GM13977 (cell line): ENCODE results near the gene CCDC83.

Experiments
- DNase-seq: peaks from one replicate; pipeline ENCODE4 v3.0.0; 2012; ENCODE audit warnings: low spot score
- in situ Hi-C: fragments of 300-500 bp; cut with MboI; formaldehyde crosslinking; loops from one replicate; pipeline ENCODE4 v1.12.0; 2022; ENCODE audit warnings: low sequenced_read_pairs, low pct_unique_long_range_greater_than_20kb, mixed read lengths, inconsistent platforms; ENCODE audit not compliant: unreplicated experiment
- TF ChIP-seq, protein P1 (sequence below): IDR thresholded peaks from 2 replicates; pipeline ENCODE4 v1.5.1; 2012; ENCODE audit warnings: mild to moderate bottlenecking, control low read depth; ENCODE audit not compliant: insufficient read depth; ENCODE audit errors: extremely low read depth, missing control alignments

CCDC83 gene

DNA sequence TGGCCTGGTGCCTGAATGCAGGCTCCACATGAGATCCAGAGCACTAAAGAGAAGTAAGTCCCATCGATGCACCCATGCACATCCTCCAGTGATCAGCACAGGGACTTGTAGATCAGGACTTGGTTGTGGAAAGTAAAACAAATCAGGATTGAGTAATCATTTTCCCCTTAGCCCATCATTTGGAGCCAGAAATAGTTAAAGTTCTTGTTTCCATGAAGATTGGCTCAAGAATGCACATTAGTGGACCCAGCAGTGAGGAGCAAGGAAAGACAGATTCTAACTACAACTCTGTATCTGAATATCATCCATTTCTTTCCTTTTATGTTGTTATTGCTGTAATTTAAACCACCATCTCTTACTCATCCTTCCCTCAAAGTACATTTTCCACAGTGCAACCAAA, 19.1 kb downstream of the CCDC83 start:
- in situ Hi-C loops, result loop anchor here (25.0 kb wide), 1 partner anchor 413 kb away; no protein-coding TSS in a partner anchor
- TF ChIP-seq, protein P1, sequence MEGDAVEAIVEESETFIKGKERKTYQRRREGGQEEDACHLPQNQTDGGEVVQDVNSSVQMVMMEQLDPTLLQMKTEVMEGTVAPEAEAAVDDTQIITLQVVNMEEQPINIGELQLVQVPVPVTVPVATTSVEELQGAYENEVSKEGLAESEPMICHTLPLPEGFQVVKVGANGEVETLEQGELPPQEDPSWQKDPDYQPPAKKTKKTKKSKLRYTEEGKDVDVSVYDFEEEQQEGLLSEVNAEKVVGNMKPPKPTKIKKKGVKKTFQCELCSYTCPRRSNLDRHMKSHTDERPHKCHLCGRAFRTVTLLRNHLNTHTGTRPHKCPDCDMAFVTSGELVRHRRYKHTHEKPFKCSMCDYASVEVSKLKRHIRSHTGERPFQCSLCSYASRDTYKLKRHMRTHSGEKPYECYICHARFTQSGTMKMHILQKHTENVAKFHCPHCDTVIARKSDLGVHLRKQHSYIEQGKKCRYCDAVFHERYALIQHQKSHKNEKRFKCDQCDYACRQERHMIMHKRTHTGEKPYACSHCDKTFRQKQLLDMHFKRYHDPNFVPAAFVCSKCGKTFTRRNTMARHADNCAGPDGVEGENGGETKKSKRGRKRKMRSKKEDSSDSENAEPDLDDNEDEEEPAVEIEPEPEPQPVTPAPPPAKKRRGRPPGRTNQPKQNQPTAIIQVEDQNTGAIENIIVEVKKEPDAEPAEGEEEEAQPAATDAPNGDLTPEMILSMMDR, result no peak
- no peak for DNase-seq

DNA sequence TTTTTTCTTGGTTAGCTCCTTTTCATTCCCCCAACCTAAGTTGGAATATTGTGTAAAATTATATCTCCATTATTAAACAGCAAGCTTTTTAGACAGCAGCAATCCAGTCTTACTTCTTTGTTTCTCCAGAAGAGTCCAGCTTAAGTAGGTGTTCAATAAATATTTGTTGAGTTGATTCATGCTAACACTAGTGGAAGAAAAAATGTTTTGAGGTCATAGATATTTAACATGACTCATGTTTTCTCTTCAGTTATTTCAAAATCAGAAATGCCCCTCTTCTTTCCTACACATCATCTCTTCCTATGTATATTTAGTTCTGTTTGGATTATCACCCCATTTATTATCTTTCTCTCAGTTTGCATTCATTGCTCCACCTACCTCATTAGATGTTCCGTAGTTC, 20.3 kb downstream of the CCDC83 start:
- DNase-seq, result no peak
- in situ Hi-C loops, result no loop called here
- TF ChIP-seq, protein P1, result no peak

DNA sequence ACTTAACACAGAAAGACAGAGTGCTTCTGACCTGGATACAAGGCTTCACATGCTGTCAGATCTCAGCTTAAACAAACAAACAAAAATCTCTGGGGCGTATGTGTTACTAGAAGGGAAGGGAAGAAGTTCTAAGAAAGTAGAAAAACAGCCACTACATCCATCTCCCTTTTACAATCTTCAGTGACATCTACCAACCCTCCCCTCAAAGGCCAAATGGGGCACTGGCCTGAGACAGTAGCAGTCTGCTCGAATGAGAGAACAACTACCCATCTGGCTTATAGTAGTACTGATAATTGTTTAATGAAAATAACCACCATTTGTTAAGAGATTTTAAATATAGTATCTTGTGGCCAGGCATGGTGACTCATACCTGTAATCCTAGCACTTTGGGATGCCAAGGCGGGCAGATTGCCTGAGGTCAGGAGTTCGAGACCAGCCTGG, 29.4 kb downstream of the CCDC83 start:
- DNase-seq, result no peak
- TF ChIP-seq, protein P1, result no peak
- in situ Hi-C loops, result no loop called here

DNA sequence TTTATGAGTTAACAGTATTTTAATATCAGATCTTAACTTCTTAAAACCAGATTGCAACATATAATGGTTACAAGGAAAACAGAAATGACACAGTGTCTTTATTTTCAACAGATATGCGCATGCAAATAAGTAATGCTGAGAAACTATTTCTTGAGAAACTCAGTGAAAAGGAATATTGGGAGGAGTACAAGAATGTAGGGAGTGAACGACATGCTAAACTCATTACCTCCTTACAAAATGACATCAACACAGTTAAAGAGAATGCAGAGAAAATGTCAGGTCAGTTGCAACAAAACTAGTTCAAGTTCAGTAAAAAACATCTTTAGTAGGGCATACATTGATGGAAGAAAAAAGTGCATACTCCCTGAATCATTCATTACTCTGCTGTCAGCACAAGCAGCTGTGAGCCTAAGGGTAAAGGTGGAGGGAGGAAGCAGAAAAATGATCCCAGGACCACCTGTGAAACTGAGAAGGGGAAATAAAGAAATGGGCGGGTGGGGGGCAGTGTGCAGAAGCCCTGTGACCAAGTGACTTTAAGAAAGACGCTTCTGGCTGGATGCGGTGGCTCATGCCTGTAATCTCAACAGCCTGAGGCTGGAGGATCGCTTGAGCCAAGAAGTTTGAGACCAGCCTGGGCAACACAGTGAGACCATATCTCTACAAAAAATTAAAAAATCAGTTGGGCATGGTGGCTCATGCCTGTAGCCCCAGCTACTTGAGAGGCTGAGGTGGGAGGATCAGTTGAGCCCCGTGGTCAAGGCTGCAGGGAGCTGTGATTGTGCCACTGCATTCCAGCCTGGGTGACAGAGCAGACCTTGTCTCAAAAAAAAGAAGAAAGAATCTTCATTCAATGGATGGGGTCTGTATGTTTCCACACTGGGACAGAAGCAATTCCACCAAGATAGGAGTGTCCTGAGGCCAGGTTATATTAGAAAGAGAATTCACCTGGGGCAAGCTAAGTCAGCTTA, 31.2 kb downstream of the CCDC83 start:
- in situ Hi-C loops, result no loop called here
- TF ChIP-seq, protein P1, result no peak

DNA sequence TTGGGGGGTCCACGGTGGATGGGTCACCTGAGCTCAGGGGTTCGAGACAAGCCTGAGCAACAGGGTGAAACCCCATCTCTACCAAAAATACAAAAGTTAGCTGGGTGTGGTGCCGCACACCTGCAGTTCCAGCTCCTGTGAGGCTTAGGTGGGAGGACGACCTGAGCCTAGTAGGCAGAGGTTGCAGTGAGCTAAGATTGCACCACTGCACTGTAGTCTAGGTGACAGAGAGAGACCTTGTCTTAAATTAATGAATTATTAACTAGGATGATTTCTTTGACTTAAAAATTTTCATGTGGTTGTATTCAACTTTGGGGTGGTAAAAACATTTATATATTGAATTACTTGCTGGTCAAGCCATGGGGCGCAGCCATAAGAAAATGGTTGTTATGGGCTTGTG, 33.9 kb downstream of the CCDC83 start:
- in situ Hi-C loops, result no loop called here
- DNase-seq, result no peak
- TF ChIP-seq, protein P1, result no peak

More for the DNA sequence above, 31.2 kb downstream of the CCDC83 start:
- no peak for DNase-seq

DNA sequence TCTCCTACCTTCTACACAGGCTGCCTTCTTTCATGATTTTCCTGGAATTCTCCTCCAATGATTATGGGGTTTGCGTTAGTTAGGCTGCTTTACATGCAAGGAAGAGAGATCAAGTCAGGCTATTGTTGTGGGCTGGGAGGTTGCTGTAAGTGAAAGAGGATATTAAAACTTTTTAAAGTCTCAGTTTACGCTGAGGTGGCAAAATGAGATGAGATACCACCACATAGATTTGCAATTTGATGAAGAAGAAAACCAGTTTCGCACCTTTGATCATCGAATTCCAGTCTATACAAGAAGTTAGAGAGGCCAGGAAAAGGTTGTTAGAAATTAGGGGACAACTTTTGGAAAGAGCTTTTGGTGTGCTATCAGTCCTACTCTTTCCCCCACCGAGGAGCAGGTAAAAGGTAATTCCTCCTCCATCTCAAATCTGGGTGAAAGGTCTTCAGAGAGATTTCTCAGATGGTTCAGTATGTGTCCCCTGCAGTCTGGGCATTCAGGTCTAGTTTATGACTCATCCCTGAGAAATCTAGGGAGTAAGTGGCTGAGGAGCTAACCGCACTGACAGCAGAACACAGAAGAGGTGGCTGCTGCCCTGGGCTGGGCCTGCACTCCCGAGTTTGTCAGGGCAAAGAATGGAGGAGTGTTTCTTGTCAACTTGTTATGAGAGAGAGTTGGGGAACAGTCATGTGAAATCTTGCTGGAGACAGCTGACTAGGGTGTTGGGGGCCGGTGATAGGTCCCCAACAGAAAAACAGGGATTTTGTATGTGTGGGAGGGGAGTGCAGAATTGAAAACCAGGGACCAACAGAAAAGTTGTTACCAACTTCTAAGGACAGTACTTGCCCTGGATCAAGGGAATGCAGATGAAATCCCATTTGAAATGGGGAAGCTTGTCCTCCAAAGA, 34.7 kb downstream of the CCDC83 start:
- TF ChIP-seq, protein P1, result no peak
- DNase-seq, result no peak
- in situ Hi-C loops, result no loop called here
